Panc1 (cell line): ENCODE measurements around the gene CACNA1D. TPM values are rescaled to one million over a fixed set of nuclear protein-coding genes. Genes with fewer than 3 reads are reported as not detected.

Experiments used
- ATAC-seq: fragments of 200-7000 bp; cut with Tn5 transposase; 2 replicates; pipeline ENCODE4 v1.9.1; 2020; ENCODE audit warnings: mild to moderate bottlenecking, moderate library complexity
- BruUV-seq: library from RNA; stranded (reverse); fragments of 400-500 nt; replicated peaks from 2 replicates; lab custom pipeline; 2021; lab: Mats Ljungman, UMichigan
- CTCF ChIA-PET: fragments of 300-600 bp; sonication (Branson Sonifier 250); formaldehyde crosslinking; loops from one replicate; lab custom pipeline; 2022; ENCODE audit warnings: antibody characterized with exemption; lab: Charles Lee
- POLR2A ChIA-PET: fragments of 300-600 bp; sonication (Branson Sonifier 250); formaldehyde crosslinking; loops from one replicate; lab custom pipeline; 2022; ENCODE audit warnings: antibody characterized with exemption; lab: Charles Lee
- DNase-seq: peaks from one replicate; pipeline ENCODE4 v3.0.0-alpha.2; 2010; ENCODE audit warnings: low read depth, low spot score
- H3K27ac ChIP-seq: 2 replicates; pipeline ENCODE4 v1.5.1; 2011; ENCODE audit warnings: mild to moderate bottlenecking, low read length, inconsistent platforms
- H3K27me3 ChIP-seq: fragments of 200-500 bp; sonication (Bioruptor generic); 2 replicates; pipeline ENCODE4 v1.6.0; 2014; ENCODE audit warnings: low read length, inconsistent platforms; ENCODE audit not compliant: control insufficient read depth, insufficient read depth
- H3K36me3 ChIP-seq: fragments of 200-500 bp; sonication (Bioruptor generic); 2 replicates; pipeline ENCODE4 v1.5.1; 2014; ENCODE audit warnings: inconsistent platforms, mild to moderate bottlenecking, low read length, moderate library complexity; ENCODE audit not compliant: control insufficient read depth, insufficient read depth
- H3K4me1 ChIP-seq: 2 replicates; pipeline ENCODE4 v1.5.1; 2011; ENCODE audit warnings: inconsistent platforms, mild to moderate bottlenecking, low read length, moderate library complexity; ENCODE audit not compliant: control insufficient read depth, insufficient read depth
- H3K4me3 ChIP-seq, 2 experiments: 2 replicates each; pipeline ENCODE4 v1.5.1; 2011 to 2012; ENCODE audit warnings: low read depth in 2 of 2, low read length in 2 of 2, mild to moderate bottlenecking in 2 of 2, inconsistent platforms in 1 of 2, moderate library complexity in 1 of 2
- H3K9me3 ChIP-seq: fragments of 200-500 bp; sonication (Bioruptor generic); 2 replicates; pipeline ENCODE4 v1.5.1; 2014; ENCODE audit warnings: low read depth, mild to moderate bottlenecking, inconsistent platforms, low read length, moderate library complexity; ENCODE audit not compliant: control insufficient read depth, insufficient read depth
- CTCF ChIP-seq: fragments of 450-650 bp; IDR thresholded peaks from 2 replicates; pipeline ENCODE4 v1.5.1; 2017; ENCODE audit warnings: mild to moderate bottlenecking
- POLR2AphosphoS5 ChIP-seq: IDR thresholded peaks from 2 replicates; pipeline ENCODE4 v1.6.1; 2012; ENCODE audit warnings: mild to moderate bottlenecking, low read depth, low read length, moderate library complexity
- SIN3A ChIP-seq: IDR thresholded peaks from 2 replicates; pipeline ENCODE4 v1.6.1; 2012; ENCODE audit warnings: low read depth, mild to moderate bottlenecking, low read length, moderate library complexity, borderline replicate concordance; ENCODE audit not compliant: insufficient read depth
- TCF7L2 ChIP-seq: IDR thresholded peaks from 2 replicates; pipeline ENCODE4 v1.6.1; 2011; ENCODE audit warnings: mild to moderate bottlenecking, low read depth, low read length, inconsistent platforms
- in situ Hi-C: cut with HindIII; loops from 2 replicates; pipeline ENCODE4 v1.10.0; 2016; ENCODE audit warnings: low sequenced_read_pairs, low pct_unique_long_range_greater_than_20kb
- intact Hi-C: fragments of 100-400 bp; cut with micrococcal nuclease; formaldehyde crosslinking; loops from one replicate; pipeline ENCODE4 v1.10.0; 2022; ENCODE audit not compliant: unreplicated experiment
- total RNA-seq: library from RNA; stranded (reverse); gene quantifications from one replicate; pipeline ENCODE4 v1.2.1, GENCODE V29; 2021; ENCODE audit not compliant: unreplicated experiment
- TF ChIP-seq, protein P1 (sequence below), 2 experiments: IDR thresholded peaks; 2 replicates each; pipeline ENCODE4 v1.6.1; 2011 to 2012; ENCODE audit warnings: low read depth in 2 of 2, control low read depth in 1 of 2, low read length in 1 of 2, mild to moderate bottlenecking in 1 of 2, moderate library complexity in 1 of 2; ENCODE audit not compliant: insufficient read depth in 1 of 2

The CACNA1D gene
- total RNA-seq, 1 experiment from 2014 or later = 23.0 TPM

- no peak for DNase-seq
- intact Hi-C loops (no loop called here), in situ Hi-C loops (no loop called here)
- no TSS peak for BruUV-seq
- Histone ChIP-seq H3K4me1 (peaks cover 4% of the 10 kb centered on the region), H3K9me3 (no peaks in the 10 kb centered on the region), H3K36me3 (no peaks in the 10 kb centered on the region), H3K4me3 (no peak overlapping the region), H3K27ac (no peak overlapping the region), H3K27me3 (no peaks in the 10 kb centered on the region)
- CTCF ChIA-PET = no interaction called here
- no peak for ATAC-seq
- POLR2A ChIA-PET = no interaction called here
- no peak for TF ChIP-seq SIN3A
- TF ChIP-seq POLR2AphosphoS5 = no peak
- TF ChIP-seq TCF7L2 = no peak
- TF ChIP-seq, protein P1, sequence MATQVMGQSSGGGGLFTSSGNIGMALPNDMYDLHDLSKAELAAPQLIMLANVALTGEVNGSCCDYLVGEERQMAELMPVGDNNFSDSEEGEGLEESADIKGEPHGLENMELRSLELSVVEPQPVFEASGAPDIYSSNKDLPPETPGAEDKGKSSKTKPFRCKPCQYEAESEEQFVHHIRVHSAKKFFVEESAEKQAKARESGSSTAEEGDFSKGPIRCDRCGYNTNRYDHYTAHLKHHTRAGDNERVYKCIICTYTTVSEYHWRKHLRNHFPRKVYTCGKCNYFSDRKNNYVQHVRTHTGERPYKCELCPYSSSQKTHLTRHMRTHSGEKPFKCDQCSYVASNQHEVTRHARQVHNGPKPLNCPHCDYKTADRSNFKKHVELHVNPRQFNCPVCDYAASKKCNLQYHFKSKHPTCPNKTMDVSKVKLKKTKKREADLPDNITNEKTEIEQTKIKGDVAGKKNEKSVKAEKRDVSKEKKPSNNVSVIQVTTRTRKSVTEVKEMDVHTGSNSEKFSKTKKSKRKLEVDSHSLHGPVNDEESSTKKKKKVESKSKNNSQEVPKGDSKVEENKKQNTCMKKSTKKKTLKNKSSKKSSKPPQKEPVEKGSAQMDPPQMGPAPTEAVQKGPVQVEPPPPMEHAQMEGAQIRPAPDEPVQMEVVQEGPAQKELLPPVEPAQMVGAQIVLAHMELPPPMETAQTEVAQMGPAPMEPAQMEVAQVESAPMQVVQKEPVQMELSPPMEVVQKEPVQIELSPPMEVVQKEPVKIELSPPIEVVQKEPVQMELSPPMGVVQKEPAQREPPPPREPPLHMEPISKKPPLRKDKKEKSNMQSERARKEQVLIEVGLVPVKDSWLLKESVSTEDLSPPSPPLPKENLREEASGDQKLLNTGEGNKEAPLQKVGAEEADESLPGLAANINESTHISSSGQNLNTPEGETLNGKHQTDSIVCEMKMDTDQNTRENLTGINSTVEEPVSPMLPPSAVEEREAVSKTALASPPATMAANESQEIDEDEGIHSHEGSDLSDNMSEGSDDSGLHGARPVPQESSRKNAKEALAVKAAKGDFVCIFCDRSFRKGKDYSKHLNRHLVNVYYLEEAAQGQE (IDR thresholded peaks at IDR 0.05; ENCODE audit: insufficient read depth in 1 of 2, low read depth in 2 of 2, low read length in 1 of 2) = no peak
- TF ChIP-seq CTCF = no peak
These were observed 315.5 kb downstream of the CACNA1D start for GRCh38 chr3:53809764-53810400.

DNA sequence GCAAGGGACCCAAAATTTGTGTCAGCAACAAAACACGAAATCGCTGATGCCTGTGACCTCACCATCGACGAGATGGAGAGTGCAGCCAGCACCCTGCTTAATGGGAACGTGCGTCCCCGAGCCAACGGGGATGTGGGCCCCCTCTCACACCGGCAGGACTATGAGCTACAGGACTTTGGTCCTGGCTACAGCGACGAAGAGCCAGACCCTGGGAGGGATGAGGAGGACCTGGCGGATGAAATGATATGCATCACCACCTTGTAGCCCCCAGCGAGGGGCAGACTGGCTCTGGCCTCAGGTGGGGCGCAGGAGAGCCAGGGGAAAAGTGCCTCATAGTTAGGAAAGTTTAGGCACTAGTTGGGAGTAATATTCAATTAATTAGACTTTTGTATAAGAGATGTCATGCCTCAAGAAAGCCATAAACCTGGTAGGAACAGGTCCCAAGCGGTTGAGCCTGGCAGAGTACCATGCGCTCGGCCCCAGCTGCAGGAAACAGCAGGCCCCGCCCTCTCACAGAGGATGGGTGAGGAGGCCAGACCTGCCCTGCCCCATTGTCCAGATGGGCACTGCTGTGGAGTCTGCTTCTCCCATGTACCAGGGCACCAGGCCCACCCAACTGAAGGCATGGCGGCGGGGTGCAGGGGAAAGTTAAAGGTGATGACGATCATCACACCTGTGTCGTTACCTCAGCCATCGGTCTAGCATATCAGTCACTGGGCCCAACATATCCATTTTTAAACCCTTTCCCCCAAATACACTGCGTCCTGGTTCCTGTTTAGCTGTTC, 316.9 kb downstream of the CACNA1D start:
- in situ Hi-C loops = no loop called here

More for the DNA sequence above, 316.9 kb downstream of the CACNA1D start:
- no peaks in the 10 kb centered on the region for H3K27me3 ChIP-seq
- H3K4me3 ChIP-seq = no peak overlapping the region
- no peak overlapping the region for H3K27ac ChIP-seq
- H3K36me3 ChIP-seq = no peaks in the 10 kb centered on the region
- ChIA-PET POLR2A (no interaction called here), CTCF (interaction anchor here (0.6 kb wide), 1 partner anchor 436 kb away, joined by 6 read pairs; no protein-coding TSS in a partner anchor)
- BruUV-seq = no TSS peak
- ATAC-seq (no peak), DNase-seq (no peak)
- TF ChIP-seq POLR2AphosphoS5 = no peak
- TF ChIP-seq, protein P1 (IDR thresholded peaks at IDR 0.05; ENCODE audit: insufficient read depth in 1 of 2, low read depth in 2 of 2, low read length in 1 of 2) = no peak
- no peak for TF ChIP-seq TCF7L2
- TF ChIP-seq SIN3A = no peak
- no peak for TF ChIP-seq CTCF
- no peaks in the 10 kb centered on the region for H3K4me1 ChIP-seq
- H3K9me3 ChIP-seq = no peaks in the 10 kb centered on the region
- intact Hi-C loops = no loop called here
